ENCODE data around the gene MOB3A. TPM values are rescaled to one million over a fixed set of nuclear protein-coding genes. Genes with fewer than 3 reads are reported as not detected.
A peak's percentile ranks its signal among the peaks of the same experiment; 100 is the strongest.
"Not testable (repeated sequence)": the region's sequence is repeated elsewhere in the genome, so short reads cannot be mapped to it uniquely, and the experiment has no call there.

The MOB3A gene
- total RNA-seq, 4 donors from 2014 or later: 16.0 to 30.8 (median 22.2) TPM

DNA sequence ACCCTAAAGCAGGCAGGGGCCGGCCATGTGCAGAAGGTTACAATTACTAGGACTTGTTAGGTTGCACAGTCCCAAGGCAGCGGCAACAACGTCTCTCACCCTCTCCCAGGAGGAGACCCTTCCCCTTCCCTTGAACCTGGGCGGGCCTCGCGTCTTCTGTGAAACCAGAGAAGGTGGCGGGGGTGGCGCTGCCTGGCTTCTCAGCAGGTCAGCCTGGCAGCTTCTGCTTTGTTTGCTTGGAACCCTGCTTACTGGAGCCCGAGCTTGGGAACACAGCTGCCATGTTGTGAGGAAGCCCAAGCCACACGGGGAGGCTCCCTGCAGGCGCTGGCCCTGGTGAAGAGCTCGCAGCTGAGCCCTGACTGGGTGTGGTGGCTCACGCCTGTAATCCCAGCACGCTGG is 60.5 kb downstream of the MOB3A start:
- DNase-seq (peak in 1 of 2 donors; percentile 49), ATAC-seq (no peak)
- Histone ChIP-seq H3K27ac (peak overlapping the region; percentile 96 to 100 (median 100)), H3K9me3 (peaks cover 0 to 6% (median 6%) of the 10 kb centered on the region in 3 donors), H3K4me1 (peaks cover 18 to 24% of the 10 kb centered on the region in 2 donors), H3K4me3 (no peak overlapping the region), H3K27me3 (no peaks in the 10 kb centered on the region), H3K36me3 (peaks cover 0 to 28% of the 10 kb centered on the region in 2 donors)
- TF ChIP-seq, protein P1, sequence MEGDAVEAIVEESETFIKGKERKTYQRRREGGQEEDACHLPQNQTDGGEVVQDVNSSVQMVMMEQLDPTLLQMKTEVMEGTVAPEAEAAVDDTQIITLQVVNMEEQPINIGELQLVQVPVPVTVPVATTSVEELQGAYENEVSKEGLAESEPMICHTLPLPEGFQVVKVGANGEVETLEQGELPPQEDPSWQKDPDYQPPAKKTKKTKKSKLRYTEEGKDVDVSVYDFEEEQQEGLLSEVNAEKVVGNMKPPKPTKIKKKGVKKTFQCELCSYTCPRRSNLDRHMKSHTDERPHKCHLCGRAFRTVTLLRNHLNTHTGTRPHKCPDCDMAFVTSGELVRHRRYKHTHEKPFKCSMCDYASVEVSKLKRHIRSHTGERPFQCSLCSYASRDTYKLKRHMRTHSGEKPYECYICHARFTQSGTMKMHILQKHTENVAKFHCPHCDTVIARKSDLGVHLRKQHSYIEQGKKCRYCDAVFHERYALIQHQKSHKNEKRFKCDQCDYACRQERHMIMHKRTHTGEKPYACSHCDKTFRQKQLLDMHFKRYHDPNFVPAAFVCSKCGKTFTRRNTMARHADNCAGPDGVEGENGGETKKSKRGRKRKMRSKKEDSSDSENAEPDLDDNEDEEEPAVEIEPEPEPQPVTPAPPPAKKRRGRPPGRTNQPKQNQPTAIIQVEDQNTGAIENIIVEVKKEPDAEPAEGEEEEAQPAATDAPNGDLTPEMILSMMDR (IDR thresholded peaks at IDR 0.05 in 4 of 5, conservative IDR thresholded peaks at IDR 0.05 in 1 of 5): no peak
- no peak for TF ChIP-seq POLR2A (IDR thresholded peaks at IDR 0.05)
- intact Hi-C loops (cut with DNase I; ENCODE audit: low total_unique reads): no loop called here
- in situ Hi-C loops (cut with MboI; ENCODE audit: low sequenced_read_pairs in 4 of 4): no loop called here

DNA sequence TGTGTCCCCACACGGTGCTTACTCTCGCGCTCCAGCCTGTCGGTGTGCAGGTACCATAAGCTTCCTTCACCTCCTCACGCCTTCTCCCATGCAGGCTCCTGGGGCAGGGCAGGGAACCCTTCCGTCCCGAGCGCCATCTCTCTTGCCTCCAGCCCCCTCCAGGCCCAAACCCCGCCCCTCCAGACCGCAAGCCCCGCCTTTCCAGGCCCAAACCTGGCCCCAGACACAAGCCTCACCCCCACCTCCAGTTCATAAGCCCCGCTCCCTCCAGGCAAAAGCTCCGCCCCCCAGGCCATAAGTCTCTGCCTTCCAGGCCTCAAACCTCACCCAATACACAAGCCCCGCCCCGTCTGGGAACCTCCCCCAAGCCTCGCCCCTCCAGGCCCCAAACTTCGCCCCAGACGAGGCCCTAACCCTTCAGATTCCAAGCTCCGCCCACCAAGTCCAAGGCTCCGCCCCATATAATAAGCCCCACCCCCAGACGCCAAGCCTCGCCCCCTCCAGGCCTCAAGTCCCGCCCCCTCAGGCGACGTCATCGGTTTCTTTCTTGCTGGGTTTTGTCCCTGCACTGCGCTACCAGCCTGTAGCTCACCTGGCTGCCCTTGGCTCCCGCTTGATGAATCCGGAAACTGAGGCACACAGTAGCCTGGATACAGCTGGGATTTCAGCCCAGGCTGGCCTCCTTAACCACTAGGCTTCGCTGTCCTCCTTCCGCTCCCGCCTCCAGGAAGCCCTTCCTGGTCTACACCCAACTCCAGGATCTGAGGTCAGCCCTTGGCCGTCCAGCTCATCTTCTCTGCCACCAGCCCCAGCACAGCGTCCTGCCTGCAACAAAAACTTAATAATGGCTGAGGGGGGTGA is 61.2 kb downstream of the MOB3A start:
- H3K27ac ChIP-seq: peak overlapping the region; percentile 96 to 100 (median 100)
- peaks cover 0 to 21% of the 10 kb centered on the region in 2 donors for H3K36me3 ChIP-seq
- DNase-seq (peak in 1 of 2 donors; percentile 79), ATAC-seq (peak; percentile 13 to 18)
- no peak overlapping the region for H3K4me3 ChIP-seq
- in situ Hi-C loops (cut with MboI; ENCODE audit: low sequenced_read_pairs in 4 of 4): no loop called here
- peaks cover 15 to 22% of the 10 kb centered on the region in 2 donors for H3K4me1 ChIP-seq
- H3K27me3 ChIP-seq: no peaks in the 10 kb centered on the region
- peaks cover 0 to 6% (median 6%) of the 10 kb centered on the region in 3 donors for H3K9me3 ChIP-seq
- intact Hi-C loops (cut with DNase I; ENCODE audit: low total_unique reads): no loop called here
- TF ChIP-seq POLR2A (IDR thresholded peaks at IDR 0.05): no peak
- TF ChIP-seq, protein P1 (IDR thresholded peaks at IDR 0.05 in 4 of 5, conservative IDR thresholded peaks at IDR 0.05 in 1 of 5): no peak

GRCh38 chr19:2034253-2034652 is 61.9 kb downstream of the MOB3A start:
- Histone ChIP-seq H3K27ac (peak overlapping the region; percentile 96 to 100 (median 100)), H3K4me1 (peaks cover 15 to 22% of the 10 kb centered on the region in 2 donors), H3K36me3 (peaks cover 0 to 14% of the 10 kb centered on the region in 2 donors)
- H3K27me3 ChIP-seq; intact Hi-C loops (cut with DNase I; ENCODE audit: low total_unique reads); in situ Hi-C loops (cut with MboI; ENCODE audit: low sequenced_read_pairs in 4 of 4); ATAC-seq; H3K4me3 ChIP-seq; H3K9me3 ChIP-seq; DNase-seq: not testable (repeated sequence)

- Histone ChIP-seq H3K27ac (peak overlapping the region; percentile 96 to 100 (median 100)), H3K4me1 (peaks cover 15 to 22% of the 10 kb centered on the region in 2 donors), H3K9me3 (peaks cover 0 to 6% (median 6%) of the 10 kb centered on the region in 3 donors), H3K27me3 (no peaks in the 10 kb centered on the region), H3K4me3 (no peak overlapping the region), H3K36me3 (peaks cover 0 to 10% of the 10 kb centered on the region in 2 donors)
- no peak for DNase-seq
- in situ Hi-C loops (cut with MboI; ENCODE audit: low sequenced_read_pairs in 4 of 4) (no loop called here), intact Hi-C loops (cut with DNase I; ENCODE audit: low total_unique reads) (no loop called here)
- ATAC-seq: no peak
- TF ChIP-seq, protein P1 (IDR thresholded peaks at IDR 0.05 in 4 of 5, conservative IDR thresholded peaks at IDR 0.05 in 1 of 5): no peak
- no peak for TF ChIP-seq POLR2A (IDR thresholded peaks at IDR 0.05)
Measured at GRCh38 chr19:2033825-2034159, 62.3 kb downstream of the MOB3A start.

- TF ChIP-seq, protein P1 (IDR thresholded peaks at IDR 0.05 in 4 of 5, conservative IDR thresholded peaks at IDR 0.05 in 1 of 5): no peak
- no peak for TF ChIP-seq POLR2A (IDR thresholded peaks at IDR 0.05)
- DNase-seq: peak in 1 of 2 donors; percentile 16
- Histone ChIP-seq H3K9me3 (peaks cover 0 to 6% (median 6%) of the 10 kb centered on the region in 3 donors), H3K36me3 (peaks cover 0 to 4% of the 10 kb centered on the region in 2 donors), H3K27ac (peak overlapping the region; percentile 96 to 100 (median 100)), H3K4me1 (peaks cover 15 to 23% of the 10 kb centered on the region in 2 donors), H3K27me3 (no peaks in the 10 kb centered on the region), H3K4me3 (peak overlapping the region in 1 of 4 donors; percentile 38)
- ATAC-seq: no peak
- intact Hi-C loops (cut with DNase I; ENCODE audit: low total_unique reads): no loop called here
- in situ Hi-C loops (cut with MboI; ENCODE audit: low sequenced_read_pairs in 4 of 4): no loop called here
Measured at GRCh38 chr19:2033115-2033824, 62.9 kb downstream of the MOB3A start.
